Hippocampal formation (tissue), 2 donors: ENCODE results near the gene USH1G.

Experiments used
- DNase-seq, 2 donors: peaks; one replicate each; lab custom pipeline; 2025; lab: John Stamatoyannopoulos, UW

The USH1G gene

DNA sequence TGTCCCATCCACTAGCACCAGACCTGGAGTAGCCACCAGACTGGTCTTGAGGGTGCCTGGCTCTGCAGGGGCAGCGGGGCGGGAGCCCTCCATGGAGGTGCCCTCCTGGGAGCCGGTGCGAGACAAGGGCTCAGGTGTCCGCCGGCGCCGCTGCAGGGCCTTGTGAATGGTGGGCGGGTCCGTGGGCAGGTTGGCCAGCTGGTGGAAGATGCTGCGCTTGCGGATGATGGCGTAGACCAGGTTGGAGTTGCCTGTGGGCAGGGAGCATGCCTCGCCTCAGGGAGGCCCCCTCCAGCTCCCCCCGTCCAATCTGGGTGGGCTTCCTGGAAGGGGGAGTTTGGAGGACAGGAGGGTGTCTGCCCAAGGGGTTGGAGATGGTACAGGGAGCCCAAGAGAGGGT lies 31.1 kb upstream of the USH1G start:
- DNase-seq: no peak

DNA sequence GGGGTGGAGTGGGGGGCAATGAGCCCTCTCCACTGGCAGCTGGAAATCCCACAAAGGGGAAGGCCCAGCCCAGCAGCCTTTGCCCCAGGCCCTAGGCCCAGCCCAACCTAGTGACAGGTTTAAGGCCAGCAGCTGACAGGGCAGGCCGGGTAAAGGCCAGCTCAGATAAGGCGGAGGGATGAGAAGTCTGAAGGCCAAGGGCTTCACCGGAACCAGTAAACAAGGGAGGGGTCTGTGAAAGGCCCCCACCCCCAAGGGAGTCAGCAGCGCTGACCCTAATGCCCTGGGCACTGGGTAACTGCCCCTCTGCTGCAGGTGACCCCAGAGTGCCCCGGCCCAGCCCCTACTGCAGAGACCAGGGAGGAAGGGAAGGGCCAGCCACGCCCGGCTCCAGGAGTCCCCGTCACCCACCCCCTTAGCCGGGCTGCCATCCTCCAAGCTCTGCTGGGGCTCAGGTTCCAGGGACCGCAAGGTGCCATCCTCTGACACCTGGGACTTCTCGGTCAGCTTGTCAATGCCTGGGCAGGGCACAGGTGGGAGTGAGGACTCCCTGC lies 30.2 kb upstream of the USH1G start:
- no peak for DNase-seq

DNA sequence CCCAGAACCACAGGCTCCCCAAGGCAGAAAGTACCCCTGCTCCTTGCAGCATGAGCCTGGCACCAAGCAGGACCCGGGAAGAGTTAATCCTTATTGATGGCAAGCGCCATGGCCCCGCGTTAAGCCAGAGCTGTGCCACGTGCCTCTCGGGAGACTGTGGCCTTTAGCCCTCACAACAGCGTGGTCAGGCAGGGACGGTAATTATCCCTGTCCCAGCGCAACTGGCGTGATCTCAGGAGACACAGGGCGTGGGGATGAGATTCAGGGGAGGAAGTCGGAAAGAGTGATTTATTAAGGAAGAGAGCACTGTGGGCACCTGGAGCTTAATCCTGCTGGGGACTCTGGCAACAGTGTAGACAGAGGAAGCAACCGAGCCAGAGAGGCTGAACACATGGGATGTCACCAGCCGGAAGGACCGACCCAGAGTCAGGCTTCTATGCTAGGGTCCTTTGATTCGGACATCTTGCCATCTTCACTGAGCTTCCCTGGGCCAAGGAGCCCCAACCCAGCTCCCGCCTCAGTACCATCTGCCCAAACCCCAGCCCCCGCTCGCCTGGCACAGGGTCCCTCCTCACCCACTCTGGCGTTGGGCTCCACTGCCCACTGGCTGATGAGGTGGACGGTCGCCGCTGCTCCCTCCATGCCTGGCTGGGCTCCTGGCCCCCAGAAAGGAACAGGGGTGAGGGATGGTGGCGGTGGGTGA lies 29.5 kb upstream of the USH1G start:
- no peak for DNase-seq

DNA sequence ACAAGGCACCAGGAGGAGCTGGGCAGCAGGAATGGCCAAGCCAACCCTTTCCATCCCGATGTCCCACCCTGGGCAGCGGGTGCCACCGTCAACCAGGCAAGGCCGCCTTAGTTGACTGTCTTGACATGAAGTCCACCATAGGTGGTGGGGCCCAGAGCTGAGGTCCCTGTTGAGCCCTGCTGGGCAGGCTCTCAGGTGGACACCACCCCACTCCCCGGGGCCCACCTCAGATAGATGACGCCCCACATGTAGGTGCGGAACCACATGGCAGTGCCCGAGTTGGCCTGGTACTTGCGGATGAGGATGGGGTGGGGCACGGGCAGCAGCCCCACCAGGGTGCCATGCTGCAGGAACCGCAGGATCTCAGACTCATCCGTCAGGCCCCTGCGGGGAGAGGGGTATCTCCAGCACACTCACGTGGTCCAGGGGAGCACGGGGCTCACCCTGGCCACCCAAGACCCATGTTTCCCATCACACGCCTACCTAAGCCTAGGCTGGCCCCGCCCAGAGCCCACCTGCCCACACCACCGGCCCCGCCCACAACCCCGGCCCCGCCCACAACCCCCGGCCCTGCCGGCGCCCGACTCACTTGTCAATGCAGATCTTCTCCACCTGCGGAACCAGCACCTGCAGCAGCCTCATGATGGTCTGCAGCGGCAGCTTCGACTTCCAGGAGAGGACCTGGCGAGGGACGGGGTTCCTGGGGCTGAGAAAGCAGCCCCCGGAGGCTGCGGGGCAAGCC lies 28.8 kb upstream of the USH1G start:
- no peak for DNase-seq

DNA sequence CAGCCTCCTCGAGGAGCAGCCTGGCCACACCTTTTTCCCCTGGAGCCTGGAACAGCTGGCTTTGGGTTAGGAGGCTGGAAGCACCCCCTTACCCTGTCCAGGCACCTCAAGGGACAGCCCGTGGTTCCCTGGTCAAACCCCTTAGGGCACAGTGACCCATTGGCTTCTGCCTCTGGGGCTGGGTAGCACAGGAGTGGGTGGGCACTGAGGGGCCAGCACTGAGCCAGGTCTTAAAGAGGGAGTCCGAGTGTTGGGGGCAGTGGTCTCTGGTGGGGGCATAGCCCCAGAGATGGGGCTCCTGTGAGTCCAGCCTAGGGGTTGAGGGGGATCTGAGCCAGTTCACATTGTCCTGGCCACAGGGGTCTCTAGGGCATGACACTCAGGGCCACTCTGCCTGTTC lies 28.0 kb upstream of the USH1G start:
- DNase-seq: no peak

DNA sequence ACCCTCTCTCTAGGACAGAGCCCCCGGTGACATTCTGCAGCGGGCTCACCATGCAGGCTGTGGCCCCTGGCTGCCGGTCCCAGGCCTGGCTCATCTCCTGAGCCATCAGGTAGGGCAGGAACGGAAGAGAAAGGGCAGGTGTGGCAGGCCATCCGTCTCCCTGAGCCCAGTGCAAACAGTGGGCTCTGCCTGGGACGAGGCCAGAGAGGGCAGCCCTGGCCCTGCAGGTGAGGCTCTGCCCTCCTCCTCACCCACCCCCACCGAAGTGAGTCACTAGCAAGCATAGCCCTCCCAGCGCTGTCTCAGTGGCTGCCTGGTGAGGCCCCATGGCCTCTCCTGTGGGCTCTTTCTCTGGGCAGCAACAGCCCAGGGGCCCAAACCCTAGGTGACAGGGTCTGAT lies 27.2 kb upstream of the USH1G start:
- no peak for DNase-seq

DNA sequence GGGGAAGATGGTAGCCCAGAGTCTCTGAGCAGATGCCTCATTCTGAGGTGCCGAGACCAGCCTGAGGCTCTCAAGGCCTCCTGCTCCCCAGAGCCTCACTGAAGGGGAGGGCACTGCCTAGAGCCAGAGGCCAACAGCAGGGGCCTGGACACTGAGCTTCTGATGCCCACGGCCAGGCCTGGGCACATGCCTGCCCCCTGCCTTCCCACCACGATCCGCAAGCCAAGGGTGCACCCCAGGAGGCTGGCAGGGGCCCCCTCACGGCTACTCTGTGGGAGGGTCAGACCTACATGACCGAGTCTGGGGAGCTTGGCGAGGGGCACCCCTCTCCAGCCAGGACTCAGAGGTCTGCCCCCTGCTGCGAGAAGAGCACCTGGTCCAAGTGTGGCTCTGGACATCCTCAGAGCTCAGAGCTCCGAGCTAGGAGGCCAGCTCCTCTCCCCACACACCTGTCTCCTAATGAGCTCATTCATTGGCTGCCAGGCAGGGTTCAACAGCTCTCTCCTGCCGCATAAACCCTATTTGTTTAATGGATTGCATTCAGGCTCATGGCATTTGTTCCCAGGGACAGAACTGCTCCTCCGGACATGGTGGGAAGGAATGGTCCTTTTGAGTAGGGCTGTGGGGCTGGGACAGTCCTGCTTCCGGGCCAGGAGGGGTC lies 26.5 kb upstream of the USH1G start:
- DNase-seq: no peak

DNA sequence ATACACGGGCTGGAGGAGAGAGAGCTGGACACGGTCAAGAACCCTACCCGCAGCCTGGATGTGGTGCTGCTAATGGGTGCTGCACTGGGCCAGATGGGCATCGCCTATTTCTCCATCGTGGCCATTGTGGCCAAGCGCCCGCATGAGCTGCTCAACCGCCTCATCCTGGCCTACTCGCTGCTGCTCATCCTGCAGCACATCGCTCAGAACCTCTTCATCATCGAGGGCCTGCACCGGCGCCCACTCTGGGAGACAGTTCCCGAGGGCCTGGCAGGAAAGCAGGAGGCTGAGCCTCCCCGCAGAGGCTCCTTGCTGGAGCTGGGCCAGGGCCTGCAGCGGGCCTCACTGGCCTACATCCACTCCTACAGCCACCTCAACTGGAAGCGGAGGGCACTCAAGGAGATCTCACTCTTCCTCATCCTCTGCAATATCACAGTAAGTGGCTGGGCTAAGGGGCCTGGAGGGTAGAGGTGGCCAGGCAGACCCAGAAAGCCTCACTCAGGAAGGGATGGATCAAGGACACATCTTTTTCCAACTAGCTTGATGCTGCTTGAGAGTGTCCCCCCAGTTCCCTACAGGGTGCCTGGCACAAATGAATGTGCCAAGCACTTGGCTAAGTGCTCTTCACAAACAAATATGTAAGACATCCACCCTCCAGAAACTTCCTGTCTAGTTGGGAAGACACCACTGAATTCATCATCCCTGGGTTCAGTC lies 24.1 kb upstream of the USH1G start:
- DNase-seq: no peak

DNA sequence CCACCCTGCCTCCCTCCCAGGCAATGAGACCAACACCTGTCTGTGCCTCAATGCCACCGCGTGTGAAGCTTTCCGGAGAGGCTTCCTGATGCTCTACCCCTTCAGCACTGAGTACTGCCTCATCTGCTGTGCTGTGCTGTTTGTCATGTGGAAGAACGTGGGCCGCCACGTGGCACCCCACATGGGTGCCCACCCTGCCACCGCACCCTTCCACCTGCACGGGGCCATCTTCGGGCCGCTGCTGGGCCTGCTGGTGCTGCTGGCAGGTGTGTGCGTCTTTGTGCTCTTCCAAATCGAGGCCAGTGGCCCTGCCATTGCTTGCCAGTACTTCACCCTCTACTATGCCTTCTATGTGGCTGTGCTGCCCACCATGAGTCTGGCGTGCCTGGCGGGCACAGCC lies 23.6 kb upstream of the USH1G start:
- DNase-seq: no peak

DNA sequence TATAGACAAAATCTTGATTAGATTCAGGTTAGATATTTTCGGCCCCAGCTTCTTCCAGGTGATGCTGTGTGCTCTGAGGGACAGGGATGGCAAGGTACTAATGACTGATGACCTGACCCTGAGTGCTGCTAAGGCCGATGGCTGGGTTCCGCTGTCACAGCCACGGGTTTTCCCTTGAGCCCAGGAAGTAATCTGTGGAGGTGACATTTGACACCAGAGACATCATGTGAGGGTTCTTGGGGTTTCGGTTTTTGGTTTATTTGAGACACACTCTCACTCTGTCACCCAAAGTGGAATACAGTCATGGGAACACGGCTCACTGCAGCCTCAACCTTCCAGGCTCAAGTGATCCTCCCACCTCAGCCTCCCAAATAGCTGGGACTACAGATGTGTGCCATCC lies 22.5 kb upstream of the USH1G start:
- no peak for DNase-seq

DNA sequence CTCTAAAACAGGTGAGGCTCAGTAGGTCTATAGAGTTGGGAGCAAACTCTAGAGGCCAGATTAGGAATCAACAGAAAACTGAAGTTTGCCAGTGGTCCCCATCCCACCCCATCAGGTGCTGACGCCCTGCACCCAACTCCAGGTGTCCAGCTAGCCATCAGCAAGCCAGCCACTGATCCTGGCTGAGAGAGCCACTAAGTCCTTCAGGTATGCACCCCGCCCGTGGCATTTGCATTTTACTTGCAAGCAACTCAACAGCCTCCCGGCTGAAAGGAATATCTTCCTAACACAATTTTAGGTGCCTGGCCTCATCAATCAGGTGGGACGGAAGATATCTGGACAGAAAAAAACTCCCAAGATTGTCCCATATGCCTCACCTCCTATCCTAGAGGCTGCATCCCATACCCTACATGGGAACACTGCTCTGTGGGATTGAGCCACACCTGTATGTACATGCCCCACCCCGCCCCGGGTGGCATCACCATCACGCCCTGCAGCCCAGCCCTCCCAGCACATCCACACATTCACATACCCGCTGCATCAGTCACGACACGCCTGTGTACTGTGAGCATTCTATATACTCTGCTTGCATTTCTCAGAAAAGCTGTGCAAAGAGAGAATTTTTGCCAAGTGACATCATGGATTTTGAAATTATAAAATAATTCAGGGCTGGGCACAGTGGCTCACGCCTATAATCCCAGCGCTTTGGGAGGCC lies 20.9 kb upstream of the USH1G start:
- no peak for DNase-seq

DNA sequence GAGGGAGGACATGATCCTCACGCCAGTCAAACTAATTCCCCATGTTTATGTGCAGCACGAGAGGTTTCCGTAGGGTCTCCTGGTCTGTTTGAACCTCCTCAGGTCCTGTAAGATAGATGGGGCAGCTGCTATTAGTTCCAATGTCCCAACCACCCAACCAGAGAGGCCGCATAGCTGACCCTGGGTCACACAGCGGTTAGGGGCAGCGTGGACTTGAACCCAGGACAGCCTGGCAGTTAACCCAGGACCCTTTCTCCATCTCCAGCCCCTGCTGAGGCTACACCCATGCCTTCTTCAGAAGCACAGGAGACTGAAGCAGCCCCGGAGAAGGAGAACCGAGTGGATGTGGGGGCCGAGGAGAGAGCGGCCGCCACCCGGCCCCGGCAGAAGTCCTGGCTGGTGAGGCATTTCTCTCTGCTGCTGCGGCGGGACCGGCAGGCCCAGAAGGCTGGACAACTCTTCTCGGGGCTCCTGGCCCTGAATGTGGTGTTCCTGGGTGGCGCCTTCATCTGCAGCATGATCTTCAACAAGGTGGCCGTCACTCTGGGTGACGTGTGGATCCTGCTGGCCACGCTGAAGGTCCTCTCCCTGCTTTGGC lies 18.2 kb upstream of the USH1G start:
- no peak for DNase-seq

DNA sequence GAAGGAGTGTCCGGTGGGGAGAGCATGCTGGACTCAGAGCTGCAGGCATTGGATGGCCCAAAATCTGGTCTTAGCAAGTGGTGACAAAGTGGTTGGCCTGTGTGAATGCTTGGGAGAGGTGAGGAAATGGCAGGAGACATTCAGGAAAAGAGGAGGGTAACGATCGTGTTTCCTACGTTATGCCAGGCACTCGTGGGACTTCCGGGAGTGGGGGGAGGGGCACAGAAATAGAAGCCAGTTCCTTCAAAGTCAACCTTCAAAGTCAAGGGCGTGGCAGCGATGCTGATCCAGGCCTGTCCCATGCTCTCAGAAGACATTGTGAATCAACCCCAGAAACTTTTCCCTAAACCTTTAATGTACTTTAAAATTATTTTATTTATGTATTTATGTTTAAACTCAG lies 16.5 kb upstream of the USH1G start:
- no peak for DNase-seq

DNA sequence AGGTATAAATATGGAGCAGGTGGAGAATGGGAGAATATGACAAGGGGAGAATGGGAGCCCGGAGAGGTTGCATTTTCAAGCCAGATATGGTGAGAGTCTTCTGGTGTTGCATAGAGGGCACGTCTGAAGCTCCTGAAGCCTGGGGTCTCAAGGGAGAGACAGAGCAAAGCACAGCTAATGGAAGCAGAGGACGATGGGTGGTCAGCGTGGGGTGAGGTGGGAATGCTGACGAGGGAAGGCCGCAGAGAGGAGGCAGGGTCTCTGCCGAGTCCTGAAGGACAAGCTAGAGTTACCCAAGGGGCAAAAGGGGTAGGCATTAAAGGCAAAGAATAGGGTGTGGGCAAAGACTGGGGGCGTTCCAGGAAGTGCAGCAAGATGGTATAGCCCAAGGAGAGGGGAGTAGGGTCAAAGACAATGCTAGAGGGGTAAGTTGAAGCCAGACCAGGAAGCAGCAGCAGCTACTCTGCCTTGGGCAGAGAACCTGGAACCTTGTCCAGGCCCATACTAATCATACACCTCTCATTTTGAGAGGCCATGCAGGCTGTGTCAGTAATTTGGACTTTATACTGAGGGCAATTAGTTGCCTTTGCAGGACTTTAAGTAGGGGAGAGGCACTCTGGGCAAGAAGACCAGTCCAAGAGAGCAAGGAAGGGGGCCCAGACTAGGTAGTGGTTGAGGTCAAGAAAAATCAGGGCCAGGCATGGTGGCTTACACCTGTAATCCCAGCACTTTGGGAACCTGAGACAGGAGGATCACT lies 15.3 kb upstream of the USH1G start:
- DNase-seq: no peak

DNA sequence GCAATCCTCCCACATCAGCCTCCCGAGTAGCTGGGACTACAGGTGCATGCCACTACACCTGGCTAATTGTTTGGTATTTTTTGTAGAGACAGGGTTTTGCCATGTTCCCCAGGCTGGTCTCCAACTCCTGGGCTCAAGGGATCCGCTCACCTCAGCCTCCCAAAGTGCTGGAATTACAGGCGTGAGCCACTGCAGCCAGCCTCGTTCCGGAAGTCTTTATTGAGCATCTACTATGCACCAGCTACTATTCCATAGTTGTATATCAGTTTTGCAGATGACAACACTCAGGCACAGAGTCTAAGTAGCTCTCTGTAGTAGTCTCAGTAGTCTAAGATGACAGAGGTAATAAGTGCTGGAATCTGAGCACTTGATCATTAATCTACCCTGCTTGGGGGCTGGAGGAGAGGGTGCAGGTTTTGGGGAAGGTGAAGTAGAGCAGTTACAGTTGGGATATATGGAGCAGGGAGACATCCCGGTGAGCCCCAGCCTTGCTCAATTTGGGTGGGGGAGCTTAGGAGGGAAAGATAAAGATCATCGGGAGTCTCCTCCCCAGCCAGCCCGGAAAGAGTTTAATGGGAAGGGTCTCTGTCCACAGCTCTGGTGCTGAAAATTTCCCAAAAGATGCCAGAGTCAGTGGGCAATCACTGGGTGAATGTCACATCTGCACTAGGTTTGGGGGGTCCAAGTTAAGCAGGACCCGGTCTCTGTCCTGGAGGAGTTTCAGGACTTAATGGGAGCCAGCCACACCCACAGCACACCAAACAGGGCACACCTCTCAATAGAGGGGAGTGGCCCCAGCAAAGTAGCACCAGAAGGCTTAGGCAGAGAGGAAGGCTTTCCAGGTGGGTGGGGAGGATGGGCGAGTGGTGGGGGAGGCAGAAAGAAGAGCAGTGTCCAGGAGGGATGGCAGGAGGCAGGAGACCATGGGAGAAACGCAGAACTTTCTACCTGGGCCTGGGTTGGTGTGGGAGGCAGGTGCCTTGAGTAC lies 14.3 kb upstream of the USH1G start:
- DNase-seq: no peak

DNA sequence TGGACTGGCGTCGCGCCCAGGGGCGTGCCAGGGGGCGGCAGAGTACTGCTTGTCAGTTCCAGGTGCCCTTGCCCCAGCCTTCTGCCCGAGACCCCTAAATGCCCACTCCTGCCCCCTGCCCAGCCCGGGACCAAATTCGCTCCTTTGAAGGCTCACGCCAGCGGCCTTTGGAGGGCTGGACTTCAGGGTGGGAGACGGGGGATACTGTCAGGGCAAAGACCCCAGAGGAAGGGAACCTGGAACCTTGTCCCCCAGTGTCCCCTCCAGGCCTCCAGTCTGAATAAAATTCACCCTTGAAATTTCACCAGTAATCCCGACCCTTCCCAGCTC lies 13.4 kb upstream of the USH1G start:
- no peak for DNase-seq

DNA sequence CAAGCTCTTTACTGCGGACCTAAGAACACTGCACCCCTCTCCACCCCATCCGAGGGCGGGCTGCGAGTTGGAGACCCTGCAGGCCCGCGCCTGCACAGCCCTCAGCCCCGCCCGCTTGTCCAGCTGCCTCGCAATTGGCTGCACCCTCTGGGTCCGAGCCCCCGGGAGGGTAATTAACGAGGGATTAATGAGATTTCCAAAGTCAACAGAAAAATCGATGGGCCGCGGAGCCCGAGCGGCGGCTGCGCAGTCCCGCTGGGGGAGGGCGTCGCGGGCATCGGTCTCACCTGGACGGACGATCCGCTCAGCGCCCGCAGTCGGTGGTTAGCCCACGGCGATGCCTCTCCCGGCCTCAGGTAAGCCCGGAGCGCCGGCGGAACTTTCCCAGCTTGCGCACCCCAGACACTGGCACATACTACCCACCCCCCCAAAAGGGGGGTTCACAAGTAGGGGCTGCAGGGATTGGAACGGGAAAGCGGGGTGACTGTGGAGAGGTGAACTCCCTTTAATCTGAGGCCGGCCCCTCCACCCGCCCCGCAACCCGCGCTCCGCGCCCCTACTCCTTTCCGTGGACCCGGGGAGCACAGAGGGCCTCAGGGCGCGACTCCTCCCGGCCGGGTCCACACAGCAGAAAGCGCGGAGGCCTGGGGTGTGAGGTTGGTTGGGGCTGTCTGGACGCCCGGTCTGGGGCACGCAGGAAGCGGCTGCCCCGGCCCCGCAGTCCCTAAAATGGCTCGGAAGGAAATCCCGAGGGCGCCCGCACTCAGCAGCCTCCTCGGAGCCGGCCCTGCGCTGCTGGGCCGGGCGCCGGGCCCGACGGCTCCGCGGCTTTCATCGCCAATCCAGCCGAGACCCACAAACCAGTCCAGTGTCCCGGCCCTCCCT lies 12.8 kb upstream of the USH1G start, which contains the start of gene OTOP3:
Gene OTOP3, plus strand, starts transcription at position 314 of the 885 bp plus-strand sequence. Its CDS starts 24 bp downstream, at position 338.
- DNase-seq: no peak

DNA sequence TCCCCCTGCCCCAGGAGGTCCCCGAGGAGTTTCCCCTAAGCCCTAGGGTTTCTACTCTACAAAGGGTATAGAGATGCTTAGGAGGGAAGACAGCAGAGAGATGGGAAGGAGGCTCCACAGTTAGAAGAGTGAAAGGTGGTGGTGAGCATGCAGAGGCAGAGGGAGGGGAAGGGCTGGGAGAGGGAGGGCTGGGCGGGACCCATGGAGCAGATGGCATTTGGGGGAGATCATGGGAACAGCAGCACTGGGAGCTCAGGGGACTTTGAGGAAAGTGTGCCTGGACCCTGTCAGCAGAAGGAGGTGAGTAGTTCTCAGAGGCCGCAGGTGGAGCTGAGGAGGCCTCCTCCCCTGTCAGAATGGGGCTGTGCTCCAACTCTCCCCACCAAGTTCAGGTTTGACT lies 12.0 kb upstream of the USH1G start:
- DNase-seq: no peak
